K562 (cell line): ENCODE measurements around the gene PIGK. TPM values are rescaled to one million over a fixed set of nuclear protein-coding genes. Genes with fewer than 3 reads are reported as not detected.

Experiments used
- ATAC-seq: fragments of 200-7000 bp; cut with Tn5 transposase; 3 replicates; pipeline ENCODE4 v1.9.1; 2020; ENCODE audit warnings: moderate library complexity
- BruUV-seq: library from RNA; stranded (reverse); fragments of 400-500 nt; replicated peaks from 2 replicates; lab custom pipeline; 2021; lab: Mats Ljungman, UMichigan
- CTCF ChIA-PET: fragments of 300-600 bp; formaldehyde crosslinking; extraction: SDS; loops from one replicate; lab custom pipeline; 2021; ENCODE audit warnings: low intra/inter-chr PET ratio; lab: Yijun Ruan, JAX
- POLR2A ChIA-PET: fragments of 300-600, 350-650 bp; sonication (Branson Sonifier 250); formaldehyde crosslinking; extraction: SDS; loops from one replicate; lab custom pipeline; 2021; ENCODE audit warnings: antibody characterized with exemption, inconsistent platforms; lab: Yijun Ruan, JAX
- DNase-seq, 4 experiments: peaks; one replicate each; pipeline versions ENCODE4 v3.0.0 to v3.0.0-alpha.2; 2011 to 2018; ENCODE audit warnings: low spot score in 3 of 4, mixed read lengths in 3 of 4; ENCODE audit errors: extremely low read depth in 1 of 4
- FAIRE-seq: peaks from 2 replicates; lab custom pipeline; 2011; peaks lifted over from hg19 to GRCh38; lab: Jason Lieb, UNC
- H2AFZ ChIP-seq: 2 replicates; pipeline ENCODE4 v1.6.0; 2011; ENCODE audit warnings: low read depth, low read length, control low read depth, inconsistent platforms
- H3K27ac ChIP-seq: fragments of 200-600 bp; 3 replicates; pipeline ENCODE4 v1.8.0; 2011; ENCODE audit warnings: low read depth, mild to moderate bottlenecking, control low read depth, inconsistent platforms, low read length, moderate library complexity, mixed read lengths; ENCODE audit errors: extremely low read depth
- H3K27me3 ChIP-seq, 2 experiments: fragments of 300-600 bp in 1 of 2; 2 replicates in 1 of 2; 3 replicates in 1 of 2; pipeline versions ENCODE4 v1.6.0 to v1.8.0; 2011; ENCODE audit warnings: inconsistent platforms in 2 of 2, low read length in 2 of 2, mild to moderate bottlenecking in 1 of 2, mixed read lengths in 1 of 2, moderate library complexity in 1 of 2; ENCODE audit not compliant: control insufficient read depth in 2 of 2, insufficient read depth in 2 of 2
- H3K36me3 ChIP-seq: fragments of 300-600 bp; 3 replicates; pipeline ENCODE4 v1.8.0; 2011; ENCODE audit warnings: mild to moderate bottlenecking, low read length, inconsistent platforms; ENCODE audit not compliant: control insufficient read depth, insufficient read depth
- H3K4me1 ChIP-seq, 2 experiments: fragments of 200-600 bp in 1 of 2; replicated peaks in 1 of 2; 2 replicates in 1 of 2; 3 replicates in 1 of 2; pipeline versions ENCODE4 v1.5.1 to v1.8.0; 2011; ENCODE audit warnings: inconsistent platforms in 2 of 2, low read length in 2 of 2, mild to moderate bottlenecking in 1 of 2, mixed read lengths in 1 of 2, moderate library complexity in 1 of 2; ENCODE audit not compliant: control insufficient read depth in 2 of 2, insufficient read depth in 2 of 2
- H3K4me2 ChIP-seq: 2 replicates; pipeline ENCODE4 v1.6.1; 2011; ENCODE audit warnings: low read length, control low read depth, inconsistent platforms, mixed read lengths; ENCODE audit not compliant: insufficient read depth
- H3K4me3 ChIP-seq: fragments of 200-600 bp; sonication (generic), shearing (Covaris generic); 2 replicates; pipeline ENCODE4 v1.5.1; 2016; ENCODE audit warnings: control low read depth, inconsistent platforms
- H3K79me2 ChIP-seq: fragments of 200-600 bp; 3 replicates; pipeline ENCODE4 v1.8.0; 2011; ENCODE audit warnings: low read length, inconsistent platforms; ENCODE audit not compliant: control insufficient read depth, insufficient read depth
- H3K9ac ChIP-seq, 2 experiments: 2 replicates each; pipeline versions ENCODE4 v1.6.0 to v1.6.1; 2011; ENCODE audit warnings: low read depth in 2 of 2, low read length in 2 of 2, control low read depth in 1 of 2, inconsistent platforms in 1 of 2, mild to moderate bottlenecking in 1 of 2, mixed read lengths in 1 of 2; ENCODE audit not compliant: insufficient read depth in 1 of 2
- H3K9me1 ChIP-seq: one replicate; pipeline ENCODE4 v1.6.0; 2011; ENCODE audit warnings: inconsistent platforms, mild to moderate bottlenecking, low read length, moderate library complexity; ENCODE audit not compliant: control insufficient read depth, insufficient read depth
- H3K9me3 ChIP-seq: replicated peaks from 2 replicates; pipeline ENCODE4 v1.5.1; 2011; ENCODE audit warnings: low read depth, low read length, inconsistent platforms; ENCODE audit not compliant: control insufficient read depth, insufficient read depth
- H4K20me1 ChIP-seq: replicated peaks from 2 replicates; pipeline ENCODE4 v1.6.1; 2011; ENCODE audit warnings: low read length, inconsistent platforms, mixed read lengths; ENCODE audit not compliant: control insufficient read depth, insufficient read depth
- FOS ChIP-seq: IDR thresholded peaks from 3 replicates; pipeline ENCODE4 v1.6.1; 2011; ENCODE audit not compliant: insufficient read length; ENCODE audit errors: extremely low read depth
- SRSF7 ChIP-seq: fragments of 200-400 bp; formaldehyde crosslinking; optimal IDR thresholded peaks from 2 replicates; pipeline ENCODE3; 2017; ENCODE audit warnings: mild to moderate bottlenecking, low read depth, low read length
- ZBTB33 ChIP-seq: sonication (generic); formaldehyde crosslinking; IDR thresholded peaks from 2 replicates; pipeline ENCODE4 v1.8.1; 2023; ENCODE audit warnings: mild to moderate bottlenecking, missing genetic modification reagents
- ZBTB34 ChIP-seq: fragments of 250-450 bp; sonication (Bioruptor Pico); IDR thresholded peaks from 2 replicates; pipeline ENCODE4 v1.8.0; 2021; ENCODE audit warnings: mild to moderate bottlenecking, moderate library complexity
- WGBS: fragments of 100-300 bp; shearing (Covaris generic); methylation state at CpG from one replicate; pipeline ENCODE4 v1.1.6; 2016; ENCODE audit warnings: low coverage, mixed read lengths; ENCODE audit not compliant: insufficient coverage; ENCODE audit errors: missing lambda C conversion rate; 5-methylcytosine and 5-hydroxymethylcytosine counted together
- in situ Hi-C: fragments of 300-500 bp; cut with MboI; formaldehyde crosslinking; loops from 4 replicates; pipeline ENCODE4 v1.15.0; 2018; ENCODE audit warnings: inconsistent platforms, mixed read lengths
- intact Hi-C: fragments of 100-400 bp; cut with micrococcal nuclease; formaldehyde crosslinking; loops from 2 replicates; pipeline ENCODE4 v1.14.2; 2022
- polyA plus RNA-seq, 8 experiments: library from polyadenylated mRNA; depleted of rRNA in 4 of 8; stranded (reverse) in 5 of 8; unstranded in 3 of 8; fragments of >200 nt; fragmentation: Nextera tagmentation in 2 of 8; fragmentation: Illumina TruSeq in 1 of 8; extraction: Ambion mirVana in 2 of 8; extraction: Trizol in 1 of 8; gene quantifications; 2 replicates each; pipeline versions ENCODE4 v1.2.1 to v1.2.3, GENCODE V29; 2011 to 2014; ENCODE audit warnings: inconsistent platforms in 1 of 8, missing spikeins in 1 of 8
- total RNA-seq, 7 experiments: library from RNA; depleted of rRNA in 6 of 7; stranded (reverse); fragments of >200 nt in 6 of 7; fragmentation: Illumina TruSeq in 2 of 7; extraction: Trizol in 2 of 7; gene quantifications; 2 replicates each; pipeline versions ENCODE4 v1.2.1 to v1.2.3, GENCODE V29; 2011 to 2021; ENCODE audit warnings: low replicate concordance in 1 of 7

PIGK gene
- total and polyA plus RNA-seq, 9 of the 15 experiments (the other 6 are each of a cell fraction or from before 2014, with no cell fraction given): 15.7 to 59.5 (median 29.9) TPM

GRCh38 chr1:77234096-77234495, 14.9 kb upstream of the PIGK start:
- H4K20me1 ChIP-seq: no peaks in the 10 kb centered on the region
- ATAC-seq: no peak
- TF ChIP-seq ZBTB34 (CRISPR knock-in tag) (no peak), SRSF7 (no peak), FOS (no peak), ZBTB33 (no peak)

More at GRCh38 chr1:77234096-77234495, 14.9 kb upstream of the PIGK start:
- no peak overlapping the region for H3K4me2 ChIP-seq
- H3K4me3 ChIP-seq: no peak overlapping the region
- H3K9me1 ChIP-seq: no peaks in the 10 kb centered on the region
- no peaks in the 10 kb centered on the region for H3K36me3 ChIP-seq
- FAIRE-seq (no peak), DNase-seq (no peak)
- intact Hi-C loops: no loop called here
- H3K9me3 ChIP-seq: no peaks in the 10 kb centered on the region
- H3K27ac ChIP-seq: no peak overlapping the region
- H3K9ac ChIP-seq: no peak overlapping the region
- H2AFZ ChIP-seq: no peak overlapping the region
- CTCF ChIA-PET: no interaction called here
- H3K27me3 ChIP-seq: no peaks in the 10 kb centered on the region
- POLR2A ChIA-PET: no interaction called here
- no TSS peak for BruUV-seq
- in situ Hi-C loops: no loop called here
- WGBS: 11% methylated on average over 1 of the region's 1 CpG
- no peaks in the 10 kb centered on the region for H3K79me2 ChIP-seq
- no peaks in the 10 kb centered on the region for H3K4me1 ChIP-seq
